ENCODE measurements around the gene ZNF445.
"Not testable (repeated sequence)": the region's sequence is repeated elsewhere in the genome, so short reads cannot be mapped to it uniquely, and the experiment has no call there.

ZNF445 gene

DNA sequence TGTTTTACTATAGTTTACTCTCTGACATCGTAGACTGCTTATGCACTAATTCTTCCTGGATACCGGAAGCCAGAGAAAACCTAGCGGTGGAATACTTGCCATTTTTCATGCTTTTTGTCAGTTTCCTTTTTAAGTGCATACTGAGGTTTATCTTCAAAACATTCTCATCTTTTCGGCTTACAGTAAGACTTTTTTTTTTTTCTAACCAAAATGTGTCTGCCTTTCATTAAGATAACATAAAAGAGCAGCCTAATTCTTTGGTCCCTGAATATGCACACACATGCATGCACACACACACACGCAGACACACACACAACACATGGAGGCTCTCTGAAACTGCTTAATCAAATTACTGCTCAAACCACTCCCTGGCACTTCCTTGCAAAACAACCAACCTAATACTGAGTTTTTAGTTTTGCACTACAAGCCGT is 1.3 kb downstream of the ZNF445 start:
- Histone ChIP-seq H3K9me3 (replicated peaks; ENCODE audit: low read length) (no peaks in the 10 kb centered on the region), H3K9ac (ENCODE audit: low read depth, low read length) (peak overlapping the region; percentile 89), H3K4me3 (ENCODE audit: low read length) (peak overlapping the region; percentile 96), H3K36me3 (ENCODE audit: insufficient read depth, low read length) (no peaks in the 10 kb centered on the region), H3K4me2 (ENCODE audit: low read length) (peak overlapping the region; percentile 94), H3K4me1 (ENCODE audit: control insufficient read depth, insufficient read depth, low read length) (peaks cover 4% of the 10 kb centered on the region), H3K27me3 (ENCODE audit: control insufficient read depth, insufficient read depth, low read length) (no peaks in the 10 kb centered on the region)

DNA sequence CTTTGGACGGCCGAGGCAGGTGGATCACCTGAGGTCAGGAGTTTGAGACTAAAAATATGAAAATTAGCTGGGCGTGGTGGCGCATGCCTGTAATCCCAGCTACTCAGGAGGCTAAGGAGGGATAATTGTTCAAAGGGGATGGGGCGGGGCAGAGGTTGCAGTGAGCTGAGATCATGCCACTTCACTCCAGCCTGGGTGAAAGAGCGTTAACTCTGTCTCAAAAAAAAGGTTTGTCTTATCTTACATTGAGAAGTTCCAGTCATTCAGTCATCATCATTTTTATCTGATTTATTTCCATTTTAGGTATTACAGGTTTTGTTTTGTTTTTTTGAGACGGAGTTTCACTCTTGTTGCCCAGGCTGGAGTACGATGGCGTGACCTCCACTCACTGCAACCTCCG is 2.6 kb downstream of the ZNF445 start:
- H3K36me3 ChIP-seq (ENCODE audit: insufficient read depth, low read length); H3K9me3 ChIP-seq (replicated peaks; ENCODE audit: low read length); H3K9ac ChIP-seq (ENCODE audit: low read depth, low read length); H3K4me1 ChIP-seq (ENCODE audit: control insufficient read depth, insufficient read depth, low read length); H3K4me3 ChIP-seq (ENCODE audit: low read length); H3K4me2 ChIP-seq (ENCODE audit: low read length); H3K27me3 ChIP-seq (ENCODE audit: control insufficient read depth, insufficient read depth, low read length): not testable (repeated sequence)

DNA sequence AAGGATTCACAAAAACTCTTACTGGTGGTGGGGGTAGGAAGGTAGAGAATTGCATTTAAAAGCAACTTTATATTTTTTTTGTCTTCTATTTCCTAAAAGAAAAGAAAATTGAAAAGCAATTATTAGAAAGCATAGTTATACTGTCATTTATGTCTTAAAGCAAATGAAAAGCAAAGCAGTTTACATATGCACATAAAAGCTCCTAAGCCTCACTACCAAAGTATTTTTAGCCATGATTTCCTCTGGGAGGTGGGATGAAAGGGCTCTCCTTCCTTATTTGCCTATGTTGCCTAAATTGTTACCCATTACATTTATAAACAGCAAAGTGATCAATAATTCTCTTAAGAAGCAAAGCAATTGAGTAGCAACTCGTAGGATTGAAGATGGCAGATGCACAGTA is 7.0 kb downstream of the ZNF445 start:
- H3K4me2 ChIP-seq (ENCODE audit: low read length), result no peak overlapping the region
- peaks cover 5% of the 10 kb centered on the region for H3K36me3 ChIP-seq (ENCODE audit: insufficient read depth, low read length)
- no peaks in the 10 kb centered on the region for H3K27me3 ChIP-seq (ENCODE audit: control insufficient read depth, insufficient read depth, low read length)
- no peaks in the 10 kb centered on the region for H3K9me3 ChIP-seq (replicated peaks; ENCODE audit: low read length)
- no peak overlapping the region for H3K4me3 ChIP-seq (ENCODE audit: low read length)
- H3K9ac ChIP-seq (ENCODE audit: low read depth, low read length), result no peak overlapping the region
- peaks cover 9% of the 10 kb centered on the region for H3K4me1 ChIP-seq (ENCODE audit: control insufficient read depth, insufficient read depth, low read length)

DNA sequence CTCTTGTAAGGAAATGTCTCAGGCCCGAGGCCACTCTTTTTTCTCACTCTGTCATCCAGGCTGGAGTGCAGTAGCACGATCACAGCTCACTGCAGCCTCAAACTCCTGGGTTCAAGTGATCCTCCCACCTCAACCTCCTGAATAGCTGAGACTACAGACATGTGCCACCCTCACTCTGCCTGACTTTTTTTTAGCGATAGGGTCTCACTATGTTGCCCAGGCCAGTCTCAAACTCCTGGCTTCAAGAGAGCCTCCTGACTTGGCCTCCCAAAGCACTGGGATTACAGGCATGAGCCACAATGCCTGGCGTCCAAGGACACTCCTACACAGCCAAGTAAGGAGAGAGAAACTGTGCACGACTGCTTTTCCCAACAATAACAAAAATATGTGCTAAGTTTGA is 7.6 kb downstream of the ZNF445 start:
- H3K4me2 ChIP-seq (ENCODE audit: low read length), result no peak overlapping the region
- peaks cover 9% of the 10 kb centered on the region for H3K4me1 ChIP-seq (ENCODE audit: control insufficient read depth, insufficient read depth, low read length)
- no peak overlapping the region for H3K4me3 ChIP-seq (ENCODE audit: low read length)
- H3K9ac ChIP-seq (ENCODE audit: low read depth, low read length), result no peak overlapping the region
- H3K36me3 ChIP-seq (ENCODE audit: insufficient read depth, low read length), result peaks cover 5% of the 10 kb centered on the region
- no peaks in the 10 kb centered on the region for H3K27me3 ChIP-seq (ENCODE audit: control insufficient read depth, insufficient read depth, low read length)
- no peaks in the 10 kb centered on the region for H3K9me3 ChIP-seq (replicated peaks; ENCODE audit: low read length)

DNA sequence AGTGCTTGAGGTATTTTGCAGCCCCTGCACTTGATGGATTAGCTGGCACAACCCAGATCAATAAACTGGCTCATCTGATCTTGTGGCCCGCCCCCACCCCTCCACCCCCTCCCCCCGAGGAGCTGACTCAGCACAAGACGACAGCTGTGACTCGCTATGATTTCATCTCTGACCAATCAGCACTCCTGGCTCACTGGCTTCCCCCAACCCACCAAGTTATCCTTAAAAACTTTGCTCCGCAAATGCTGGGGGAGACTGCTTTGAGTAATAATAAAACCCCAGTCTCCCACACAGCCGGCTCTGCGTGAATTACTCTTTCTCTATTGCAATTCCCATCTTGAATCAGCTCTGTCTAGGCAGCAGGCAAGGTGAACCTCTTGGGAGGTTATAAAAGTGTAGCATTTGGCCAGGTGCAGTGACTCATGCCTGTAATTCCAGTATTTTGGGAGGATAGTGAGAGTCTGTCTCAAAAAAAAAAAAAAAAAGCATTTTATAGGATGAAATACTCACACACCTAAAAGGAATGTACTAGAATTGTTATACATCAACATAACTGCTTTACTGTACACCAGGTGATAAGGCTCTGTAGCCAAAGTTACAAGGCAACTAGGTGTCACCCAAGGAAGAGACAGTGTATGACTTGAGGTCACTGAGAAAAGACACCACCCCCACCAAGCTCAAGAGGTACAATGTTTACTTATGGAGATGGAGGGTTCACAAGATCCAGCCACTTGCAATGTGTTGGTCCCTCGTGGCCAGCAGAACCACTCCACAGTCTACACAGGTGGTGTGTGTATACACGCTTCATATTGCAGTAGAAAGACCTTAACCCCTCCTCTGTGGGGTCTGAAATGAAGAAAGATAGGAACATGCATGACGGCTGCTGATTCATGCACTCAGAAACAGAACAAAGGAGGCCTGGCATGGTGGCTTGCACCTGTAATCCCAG is 8.6 kb downstream of the ZNF445 start:
- H3K4me2 ChIP-seq (ENCODE audit: low read length), result peak overlapping the region; percentile 48
- H3K27me3 ChIP-seq (ENCODE audit: control insufficient read depth, insufficient read depth, low read length), result no peaks in the 10 kb centered on the region
- H3K4me3 ChIP-seq (ENCODE audit: low read length), result peak overlapping the region; percentile 10
- H3K9me3 ChIP-seq (replicated peaks; ENCODE audit: low read length), result no peaks in the 10 kb centered on the region
- H3K36me3 ChIP-seq (ENCODE audit: insufficient read depth, low read length), result peaks cover 15% of the 10 kb centered on the region
- H3K9ac ChIP-seq (ENCODE audit: low read depth, low read length), result no peak overlapping the region
- H3K4me1 ChIP-seq (ENCODE audit: control insufficient read depth, insufficient read depth, low read length), result peaks cover 9% of the 10 kb centered on the region

GRCh38 chr3:44468099-44468537 is 9.4 kb downstream of the ZNF445 start:
- H3K27me3 ChIP-seq (ENCODE audit: control insufficient read depth, insufficient read depth, low read length); H3K9ac ChIP-seq (ENCODE audit: low read depth, low read length); H3K4me1 ChIP-seq (ENCODE audit: control insufficient read depth, insufficient read depth, low read length); H3K9me3 ChIP-seq (replicated peaks; ENCODE audit: low read length); H3K4me2 ChIP-seq (ENCODE audit: low read length); H3K4me3 ChIP-seq (ENCODE audit: low read length): not testable (repeated sequence)
- peaks cover 22% of the 10 kb centered on the region for H3K36me3 ChIP-seq (ENCODE audit: insufficient read depth, low read length)

DNA sequence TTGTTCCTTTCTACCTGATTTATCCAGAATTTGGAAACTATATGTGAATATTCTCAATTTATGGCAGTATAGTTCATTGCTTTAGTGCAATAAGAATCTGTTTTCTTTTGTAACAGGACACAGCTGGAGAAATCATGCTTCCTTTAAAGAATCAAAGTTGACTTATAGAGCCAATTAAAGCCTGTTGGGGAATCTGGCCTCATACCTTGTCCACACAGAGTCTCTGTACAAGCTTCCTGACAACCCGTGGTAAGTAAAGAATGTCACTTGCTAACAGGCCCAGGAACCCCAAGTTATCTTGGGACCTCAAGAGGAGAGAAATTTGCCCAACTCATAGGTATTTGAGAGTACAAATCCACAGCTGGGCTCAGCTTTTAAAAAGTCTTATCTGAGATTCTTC is 10.2 kb downstream of the ZNF445 start:
- no peak overlapping the region for H3K9ac ChIP-seq (ENCODE audit: low read depth, low read length)
- H3K4me1 ChIP-seq (ENCODE audit: control insufficient read depth, insufficient read depth, low read length), result peaks cover 9% of the 10 kb centered on the region
- no peak overlapping the region for H3K4me2 ChIP-seq (ENCODE audit: low read length)
- no peak overlapping the region for H3K4me3 ChIP-seq (ENCODE audit: low read length)
- no peaks in the 10 kb centered on the region for H3K27me3 ChIP-seq (ENCODE audit: control insufficient read depth, insufficient read depth, low read length)
- H3K9me3 ChIP-seq (replicated peaks; ENCODE audit: low read length), result no peaks in the 10 kb centered on the region
- H3K36me3 ChIP-seq (ENCODE audit: insufficient read depth, low read length), result peaks cover 22% of the 10 kb centered on the region

DNA sequence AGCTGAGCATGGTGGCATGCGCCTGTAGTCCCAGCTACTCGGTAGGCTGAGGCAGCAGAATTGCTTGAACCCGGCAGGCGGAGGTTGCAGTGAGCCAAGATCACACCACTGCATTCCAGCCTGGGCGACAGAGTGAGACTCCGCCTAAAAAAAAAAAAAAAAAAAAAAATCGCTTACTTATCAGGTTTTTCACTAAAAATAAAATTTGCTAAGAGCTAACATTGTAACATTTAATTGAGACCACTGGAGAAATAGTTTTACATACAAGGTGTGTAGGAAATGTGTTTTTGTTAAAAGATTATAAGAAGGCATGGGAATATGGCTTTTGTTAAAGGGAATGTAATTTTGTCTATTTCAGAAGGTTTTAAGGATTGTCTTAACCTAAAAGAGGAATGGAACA is 12.6 kb downstream of the ZNF445 start:
- peaks cover 36% of the 10 kb centered on the region for H3K36me3 ChIP-seq (ENCODE audit: insufficient read depth, low read length)

DNA sequence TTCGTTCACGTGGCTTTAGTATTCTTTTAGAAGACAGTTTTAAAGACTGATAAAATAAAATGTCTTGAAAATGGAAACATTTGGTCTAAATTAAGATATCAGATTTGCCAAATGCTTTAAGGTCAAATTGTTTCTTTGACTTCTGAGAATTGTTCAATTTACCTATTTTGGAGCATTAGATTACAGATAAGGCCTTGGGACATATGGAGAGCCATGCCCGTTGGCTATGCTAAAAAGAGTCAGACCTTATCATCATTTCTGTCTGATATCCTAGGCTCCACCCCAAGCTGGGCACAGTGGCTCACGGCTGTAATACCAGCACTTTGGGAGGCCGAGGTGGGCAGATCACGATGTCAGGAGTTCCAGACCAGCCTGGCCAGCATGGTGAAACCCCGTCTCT is 13.0 kb downstream of the ZNF445 start:
- H3K4me3 ChIP-seq (ENCODE audit: low read length), result no peak overlapping the region
- H3K36me3 ChIP-seq (ENCODE audit: insufficient read depth, low read length), result peaks cover 33% of the 10 kb centered on the region
- no peak overlapping the region for H3K9ac ChIP-seq (ENCODE audit: low read depth, low read length)
- no peaks in the 10 kb centered on the region for H3K27me3 ChIP-seq (ENCODE audit: control insufficient read depth, insufficient read depth, low read length)
- H3K9me3 ChIP-seq (replicated peaks; ENCODE audit: low read length), result peaks cover 3% of the 10 kb centered on the region
- no peak overlapping the region for H3K4me2 ChIP-seq (ENCODE audit: low read length)
- peaks cover 9% of the 10 kb centered on the region for H3K4me1 ChIP-seq (ENCODE audit: control insufficient read depth, insufficient read depth, low read length)

More for the DNA sequence above, 12.6 kb downstream of the ZNF445 start:
- not testable (repeated sequence) for H3K4me2 ChIP-seq (ENCODE audit: low read length); H3K9ac ChIP-seq (ENCODE audit: low read depth, low read length); H3K27me3 ChIP-seq (ENCODE audit: control insufficient read depth, insufficient read depth, low read length); H3K4me3 ChIP-seq (ENCODE audit: low read length); H3K4me1 ChIP-seq (ENCODE audit: control insufficient read depth, insufficient read depth, low read length); H3K9me3 ChIP-seq (replicated peaks; ENCODE audit: low read length)

GRCh38 chr3:44460050-44460449 is 17.4 kb downstream of the ZNF445 start:
- H3K4me1 ChIP-seq (ENCODE audit: control insufficient read depth, insufficient read depth, low read length); H3K9me3 ChIP-seq (replicated peaks; ENCODE audit: low read length); H3K4me2 ChIP-seq (ENCODE audit: low read length); H3K9ac ChIP-seq (ENCODE audit: low read depth, low read length); H3K27me3 ChIP-seq (ENCODE audit: control insufficient read depth, insufficient read depth, low read length); H3K4me3 ChIP-seq (ENCODE audit: low read length): not testable (repeated sequence)
- H3K36me3 ChIP-seq (ENCODE audit: insufficient read depth, low read length), result peaks cover 51% of the 10 kb centered on the region

DNA sequence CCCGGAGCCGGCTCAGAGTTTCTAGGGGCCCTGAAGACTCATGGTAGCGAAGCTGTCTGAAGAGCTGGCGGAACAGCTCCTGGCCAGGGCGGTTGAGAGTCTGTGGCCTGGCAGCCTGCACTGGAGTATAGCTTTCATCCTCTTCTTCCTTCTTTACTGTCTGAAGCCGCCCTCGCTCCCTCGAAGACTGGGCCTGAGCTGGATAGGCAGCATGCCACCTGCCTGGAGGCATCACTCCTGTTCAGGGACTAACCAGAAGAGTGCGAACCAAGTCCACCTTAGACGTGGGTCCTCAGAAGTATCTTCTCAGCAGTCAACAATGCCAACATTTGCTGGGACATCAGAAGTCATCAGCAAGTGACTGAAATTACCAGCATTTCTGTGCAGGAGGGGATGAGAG is 22.2 kb downstream of the ZNF445 start:
- H3K9me3 ChIP-seq (replicated peaks; ENCODE audit: low read length), result no peaks in the 10 kb centered on the region
- H3K4me1 ChIP-seq (ENCODE audit: control insufficient read depth, insufficient read depth, low read length), result no peaks in the 10 kb centered on the region
- H3K4me2 ChIP-seq (ENCODE audit: low read length), result no peak overlapping the region
- H3K9ac ChIP-seq (ENCODE audit: low read depth, low read length), result no peak overlapping the region
- no peaks in the 10 kb centered on the region for H3K27me3 ChIP-seq (ENCODE audit: control insufficient read depth, insufficient read depth, low read length)
- H3K4me3 ChIP-seq (ENCODE audit: low read length), result no peak overlapping the region
- peaks cover 37% of the 10 kb centered on the region for H3K36me3 ChIP-seq (ENCODE audit: insufficient read depth, low read length)

DNA sequence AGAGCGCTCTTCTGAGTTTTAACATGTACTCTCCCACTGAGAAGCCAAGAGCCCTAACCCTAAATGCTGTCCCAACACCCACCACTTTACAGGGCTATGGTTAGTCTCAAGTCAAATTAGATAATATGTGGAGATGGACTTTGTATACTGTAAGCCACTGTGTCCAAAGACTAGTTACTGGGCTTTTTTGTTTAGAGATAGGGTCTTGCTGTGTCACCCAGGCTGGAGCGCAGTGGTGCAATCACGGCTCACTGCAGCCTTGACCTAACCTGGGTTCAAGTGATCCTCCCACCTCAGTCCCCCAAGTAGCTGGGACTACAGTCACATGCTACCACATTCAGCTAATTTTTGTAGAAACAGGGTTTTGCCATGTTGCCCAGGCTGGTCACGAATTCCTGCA is 23.2 kb downstream of the ZNF445 start:
- no peaks in the 10 kb centered on the region for H3K9me3 ChIP-seq (replicated peaks; ENCODE audit: low read length)
- H3K4me1 ChIP-seq (ENCODE audit: control insufficient read depth, insufficient read depth, low read length), result no peaks in the 10 kb centered on the region
- no peak overlapping the region for H3K9ac ChIP-seq (ENCODE audit: low read depth, low read length)
- H3K4me3 ChIP-seq (ENCODE audit: low read length), result no peak overlapping the region
- peaks cover 47% of the 10 kb centered on the region for H3K36me3 ChIP-seq (ENCODE audit: insufficient read depth, low read length)
- H3K4me2 ChIP-seq (ENCODE audit: low read length), result no peak overlapping the region
- H3K27me3 ChIP-seq (ENCODE audit: control insufficient read depth, insufficient read depth, low read length), result no peaks in the 10 kb centered on the region
